Measurements from ENCODE around the gene KCNQ1. TPM values are rescaled to one million over a fixed set of nuclear protein-coding genes. Genes with fewer than 3 reads are reported as not detected.

The KCNQ1 gene
- total and polyA plus RNA-seq, 2 donors (not counting 1 experiment from before 2014, with no cell fraction given) = not detected

GRCh38 chr11:2518111-2518982, 73.5 kb downstream of the KCNQ1 start:
- H3K36me3 ChIP-seq (ENCODE audit: control insufficient read depth, insufficient read depth, low read length) = no peaks in the 10 kb centered on the region
- no peak overlapping the region for H3K4me3 ChIP-seq (replicated peaks in 1 of 4; ENCODE audit: control extremely low read depth in 1 of 4, insufficient read depth in 1 of 4, low read depth in 3 of 4, low read length in 4 of 4)
- no peaks in the 10 kb centered on the region for H3K4me1 ChIP-seq (ENCODE audit: control insufficient read depth, extremely low read depth, insufficient read depth, low read length)
- H3K27ac ChIP-seq (ENCODE audit: insufficient read depth, low read length) = no peak overlapping the region
- TF ChIP-seq CTCF (conservative IDR thresholded peaks at IDR 0.05 in 1 of 2, IDR thresholded peaks at IDR 0.05 in 1 of 2; ENCODE audit: low read depth in 1 of 2, low read length in 2 of 2) (no peak), EZH2 (IDR thresholded peaks at IDR 0.05; ENCODE audit: low read length, missing control alignments) (no peak)
- H3K9me3 ChIP-seq (ENCODE audit: control insufficient read depth, insufficient read depth, low read depth, low read length) = no peaks in the 10 kb centered on the region
- no peak overlapping the region for H3K9ac ChIP-seq (ENCODE audit: insufficient read depth, low read length)
- H3K4me2 ChIP-seq (ENCODE audit: extremely low read depth, insufficient read depth, low read length) = no peak overlapping the region
- no peaks in the 10 kb centered on the region for H4K20me1 ChIP-seq (ENCODE audit: control insufficient read depth, extremely low read depth, insufficient read depth, low read length)
- no peaks in the 10 kb centered on the region for H3K79me2 ChIP-seq (ENCODE audit: control insufficient read depth, insufficient read depth, low read length)
- no peak overlapping the region for H2AFZ ChIP-seq (ENCODE audit: low read length)
- H3K27me3 ChIP-seq (ENCODE audit: control insufficient read depth, insufficient read depth, low read length) = no peaks in the 10 kb centered on the region
- no peak for DNase-seq (ENCODE audit: low read depth in 2 of 2)

- Histone ChIP-seq H3K9me3 (ENCODE audit: control insufficient read depth, insufficient read depth, low read depth, low read length) (no peaks in the 10 kb centered on the region), H3K4me3 (replicated peaks in 1 of 4; ENCODE audit: control extremely low read depth in 1 of 4, insufficient read depth in 1 of 4, low read depth in 3 of 4, low read length in 4 of 4) (no peak overlapping the region), H3K36me3 (ENCODE audit: control insufficient read depth, insufficient read depth, low read length) (no peaks in the 10 kb centered on the region), H3K4me1 (ENCODE audit: control insufficient read depth, extremely low read depth, insufficient read depth, low read length) (no peaks in the 10 kb centered on the region), H3K4me2 (ENCODE audit: extremely low read depth, insufficient read depth, low read length) (no peak overlapping the region), H3K27ac (ENCODE audit: insufficient read depth, low read length) (no peak overlapping the region), H3K9ac (ENCODE audit: insufficient read depth, low read length) (no peak overlapping the region), H3K27me3 (ENCODE audit: control insufficient read depth, insufficient read depth, low read length) (no peaks in the 10 kb centered on the region), H2AFZ (ENCODE audit: low read length) (no peak overlapping the region), H3K79me2 (ENCODE audit: control insufficient read depth, insufficient read depth, low read length) (no peaks in the 10 kb centered on the region), H4K20me1 (ENCODE audit: control insufficient read depth, extremely low read depth, insufficient read depth, low read length) (no peaks in the 10 kb centered on the region)
- TF ChIP-seq EZH2 (IDR thresholded peaks at IDR 0.05; ENCODE audit: low read length, missing control alignments) (no peak), CTCF (conservative IDR thresholded peaks at IDR 0.05 in 1 of 2, IDR thresholded peaks at IDR 0.05 in 1 of 2; ENCODE audit: low read depth in 1 of 2, low read length in 2 of 2) (no peak)
- no peak for DNase-seq (ENCODE audit: low read depth in 2 of 2)
Measured at GRCh38 chr11:2518983-2519340, 74.2 kb downstream of the KCNQ1 start.

- no peaks in the 10 kb centered on the region for H3K36me3 ChIP-seq (ENCODE audit: control insufficient read depth, insufficient read depth, low read length)
- no peak overlapping the region for H2AFZ ChIP-seq (ENCODE audit: low read length)
- no peak overlapping the region for H3K27ac ChIP-seq (ENCODE audit: insufficient read depth, low read length)
- TF ChIP-seq CTCF (conservative IDR thresholded peaks at IDR 0.05 in 1 of 2, IDR thresholded peaks at IDR 0.05 in 1 of 2; ENCODE audit: low read depth in 1 of 2, low read length in 2 of 2) (no peak), EZH2 (IDR thresholded peaks at IDR 0.05; ENCODE audit: low read length, missing control alignments) (no peak)
- no peaks in the 10 kb centered on the region for H4K20me1 ChIP-seq (ENCODE audit: control insufficient read depth, extremely low read depth, insufficient read depth, low read length)
- H3K4me3 ChIP-seq (replicated peaks in 1 of 4; ENCODE audit: control extremely low read depth in 1 of 4, insufficient read depth in 1 of 4, low read depth in 3 of 4, low read length in 4 of 4) = no peak overlapping the region
- H3K9ac ChIP-seq (ENCODE audit: insufficient read depth, low read length) = no peak overlapping the region
- H3K4me2 ChIP-seq (ENCODE audit: extremely low read depth, insufficient read depth, low read length) = no peak overlapping the region
- no peaks in the 10 kb centered on the region for H3K79me2 ChIP-seq (ENCODE audit: control insufficient read depth, insufficient read depth, low read length)
- no peaks in the 10 kb centered on the region for H3K9me3 ChIP-seq (ENCODE audit: control insufficient read depth, insufficient read depth, low read depth, low read length)
- H3K4me1 ChIP-seq (ENCODE audit: control insufficient read depth, extremely low read depth, insufficient read depth, low read length) = no peaks in the 10 kb centered on the region
- DNase-seq (ENCODE audit: low read depth in 2 of 2) = no peak
- no peaks in the 10 kb centered on the region for H3K27me3 ChIP-seq (ENCODE audit: control insufficient read depth, insufficient read depth, low read length)
Measured at GRCh38 chr11:2519517-2519861, 74.7 kb downstream of the KCNQ1 start.

Data from fibroblast of lung (primary cell).